ENCODE results near the gene HSPA5.
A peak's percentile ranks its signal among the peaks of the same experiment; 100 is the strongest.

Gene HSPA5

DNA sequence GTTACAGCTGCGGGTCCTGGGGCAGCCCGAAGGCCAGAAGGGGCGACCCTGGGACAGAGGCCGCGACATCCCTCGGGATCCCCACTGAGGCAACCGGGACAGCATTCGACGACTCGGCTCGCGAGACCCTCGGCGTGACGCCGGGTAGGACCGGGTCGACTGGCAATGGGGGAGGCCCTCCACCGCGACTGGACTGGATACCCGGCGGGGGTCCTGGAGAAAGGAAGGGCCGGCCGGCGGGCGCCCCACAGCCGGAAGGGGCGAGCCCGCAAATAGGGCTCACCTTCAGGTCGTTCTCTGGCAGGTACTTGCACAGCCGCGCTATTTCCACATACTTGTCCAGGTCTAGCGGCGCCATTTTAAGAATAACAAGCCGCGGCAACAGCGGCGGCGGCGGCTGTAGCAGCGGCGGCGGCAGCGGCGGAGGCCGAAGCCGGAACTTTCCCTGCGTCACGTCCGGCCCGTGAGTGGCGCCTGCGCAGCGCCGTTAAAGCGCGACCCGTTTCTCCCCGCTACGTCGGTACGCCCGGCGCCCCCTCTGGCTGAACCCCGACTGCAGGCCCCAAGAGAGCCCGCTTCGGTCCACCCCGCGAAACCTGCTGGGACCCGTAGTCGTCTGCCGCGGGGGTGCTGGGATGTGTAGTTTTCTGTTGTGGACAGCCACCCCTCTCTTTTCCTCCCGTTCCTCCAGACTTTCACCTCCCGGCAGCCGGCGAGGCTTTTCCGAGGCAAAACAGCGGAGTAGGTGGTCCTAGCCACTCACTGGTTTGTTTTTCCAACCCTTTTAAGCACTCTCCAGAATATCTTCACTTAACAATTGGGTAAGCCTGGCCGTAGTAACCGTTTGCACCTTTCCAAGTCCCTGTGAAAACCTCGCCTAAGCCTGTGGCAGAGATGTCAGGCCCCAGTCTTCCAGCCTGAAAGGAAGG, 51.5 kb downstream of the HSPA5 start, which contains the start of gene PPP6C:
TSS of gene PPP6C (minus strand) at position 443 of the 929 bp plus-strand sequence. CDS start at position 358, 85 bp downstream.
- peak; percentile 92 for DNase-seq

DNA sequence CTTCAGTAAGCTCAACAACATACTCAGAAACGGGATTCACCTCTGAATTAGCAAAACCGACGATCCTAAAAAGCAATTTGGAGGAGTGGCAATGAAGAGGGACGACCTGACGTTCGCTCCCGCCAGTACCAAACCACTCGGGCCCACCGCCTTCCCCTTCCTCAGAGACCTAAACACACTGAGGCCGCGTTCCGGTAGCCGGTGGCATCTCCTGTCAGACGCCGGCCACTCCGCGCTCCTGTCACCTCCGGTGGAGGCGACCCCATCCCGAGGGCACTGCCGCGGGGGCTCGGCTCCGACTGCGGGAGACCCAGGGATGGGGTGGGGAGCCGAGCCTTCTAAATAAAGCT, 52.2 kb downstream of the HSPA5 start:
- no peak for DNase-seq

All from NCI-H1105 treated with DMSO at 0.1 percent for 48 hours (cell line).